Skeletal muscle tissue (tissue), 4 donors: ENCODE data around the gene FSD2. TPM values are rescaled to one million over a fixed set of nuclear protein-coding genes. Genes with fewer than 3 reads are reported as not detected.

ENCODE experiments used
- H3K27ac ChIP-seq: one replicate; pipeline ENCODE4 v1.7.0; 2013; ENCODE audit warnings: mild to moderate bottlenecking, low read depth, low read length, inconsistent platforms
- H3K27me3 ChIP-seq, 3 donors: one replicate each; pipeline ENCODE4 v1.7.0; 2013; ENCODE audit warnings: low read length in 3 of 3; ENCODE audit not compliant: control insufficient read depth in 3 of 3, insufficient read depth in 3 of 3
- H3K36me3 ChIP-seq, 3 donors: one replicate each; pipeline ENCODE4 v1.7.0; 2013; ENCODE audit warnings: low read length in 3 of 3; ENCODE audit not compliant: control insufficient read depth in 3 of 3, insufficient read depth in 3 of 3
- H3K4me1 ChIP-seq, 3 donors: one replicate each; pipeline ENCODE4 v1.7.0; 2013; ENCODE audit warnings: low read length in 3 of 3, mild to moderate bottlenecking in 3 of 3; ENCODE audit not compliant: control insufficient read depth in 3 of 3, insufficient read depth in 3 of 3
- H3K4me3 ChIP-seq, 3 donors: one replicate each; pipeline ENCODE4 v1.7.0; 2013; ENCODE audit warnings: low read length in 3 of 3
- H3K9ac ChIP-seq, 3 donors: one replicate each; pipeline ENCODE4 v1.7.0; 2013; ENCODE audit warnings: low read length in 3 of 3, mild to moderate bottlenecking in 3 of 3, moderate library complexity in 2 of 3, low read depth in 1 of 3
- H3K9me3 ChIP-seq, 3 donors: one replicate each; pipeline ENCODE4 v1.7.0; 2013; ENCODE audit warnings: low read length in 3 of 3; ENCODE audit not compliant: control insufficient read depth in 3 of 3
- total RNA-seq: library from RNA; depleted of rRNA; stranded (reverse); fragments of >200 nt; gene quantifications from one replicate; pipeline ENCODE4 v1.2.3, GENCODE V29; 2014
- donor health status: Osteomylitis.

The FSD2 gene
- total RNA-seq, 1 donor from 2014 or later = 26.6 TPM

DNA sequence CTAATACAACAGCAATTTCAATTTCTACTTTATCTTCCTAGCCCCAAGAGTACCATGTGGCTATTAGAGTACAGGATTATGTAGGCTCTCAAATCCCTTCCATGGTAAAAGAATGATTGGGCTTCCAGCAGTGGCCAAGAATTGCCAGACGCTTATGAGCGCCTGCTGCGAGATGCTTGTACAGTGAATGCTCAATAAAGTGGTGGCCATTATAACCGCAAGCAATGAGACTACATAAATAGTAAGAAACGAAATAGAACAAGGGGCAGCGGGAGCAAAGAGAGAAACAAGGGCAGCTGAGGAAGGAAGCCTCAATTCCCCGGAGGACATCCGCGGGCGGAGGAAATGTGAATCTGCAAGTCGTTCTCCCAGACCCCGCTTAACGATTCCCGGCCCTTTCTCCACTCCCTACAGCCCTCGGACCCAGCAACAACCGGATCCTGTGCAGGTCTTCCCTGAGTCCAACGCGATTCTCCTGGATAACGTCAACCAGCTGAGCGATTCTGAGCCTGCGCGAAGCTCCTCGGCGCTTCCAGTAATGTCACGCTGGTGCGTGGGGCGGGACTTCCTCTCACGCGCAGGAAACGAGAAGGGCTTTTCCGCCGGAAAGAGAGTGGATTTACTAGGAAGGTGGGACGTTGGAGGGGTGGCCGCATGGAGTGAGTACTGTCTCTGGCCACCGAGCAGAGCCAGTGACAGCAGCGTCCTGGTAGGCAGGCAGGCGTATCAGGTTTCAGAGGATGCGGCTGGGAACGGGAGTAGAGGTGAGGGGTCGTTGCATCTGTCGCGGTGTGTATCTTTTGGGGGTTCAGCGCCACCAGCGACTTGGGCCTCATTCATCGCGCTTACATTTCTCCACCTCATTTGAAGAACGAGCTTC lies 55.7 kb downstream of the FSD2 start:
- Histone ChIP-seq H3K36me3 (peaks cover 3 to 11% (median 10%) of the 10 kb centered on the region in 3 donors), H3K4me1 (peaks cover 15 to 32% (median 28%) of the 10 kb centered on the region in 3 donors), H3K9me3 (no peaks in the 10 kb centered on the region), H3K9ac (peak overlapping the region; percentile 82 to 99 (median 97)), H3K4me3 (peak overlapping the region; percentile 93 to 98 (median 96)), H3K27me3 (no peaks in the 10 kb centered on the region), H3K27ac (peak overlapping the region; percentile 95)

GRCh38 chr15:82748315-82748714 lies 57.6 kb downstream of the FSD2 start:
- no peak overlapping the region for H3K27ac ChIP-seq
- no peaks in the 10 kb centered on the region for H3K27me3 ChIP-seq
- H3K4me1 ChIP-seq = peaks cover 15 to 32% (median 28%) of the 10 kb centered on the region in 3 donors
- H3K9me3 ChIP-seq = no peaks in the 10 kb centered on the region
- H3K36me3 ChIP-seq = peaks cover 0 to 3% (median 3%) of the 10 kb centered on the region in 3 donors
- no peak overlapping the region for H3K9ac ChIP-seq
- no peak overlapping the region for H3K4me3 ChIP-seq

DNA sequence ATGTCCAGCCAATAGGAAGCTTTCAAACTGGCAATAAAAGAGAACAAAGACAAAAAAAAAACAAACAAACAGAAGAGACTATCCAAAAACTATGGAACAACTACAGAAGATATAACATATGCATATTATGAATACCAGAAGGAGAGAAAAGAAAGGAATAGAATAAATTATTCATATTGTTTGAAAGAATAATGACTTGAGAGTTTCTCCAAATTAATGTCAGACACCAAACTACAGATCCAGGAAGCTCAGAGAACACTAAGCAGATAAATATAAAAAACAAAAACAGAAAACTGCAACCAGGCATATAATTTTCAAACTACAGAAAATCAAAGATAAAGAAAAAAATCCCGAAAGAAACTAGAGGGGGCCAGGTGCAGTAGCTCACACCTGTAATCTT lies 62.1 kb downstream of the FSD2 start:
- no peaks in the 10 kb centered on the region for H3K27me3 ChIP-seq
- no peaks in the 10 kb centered on the region for H3K9me3 ChIP-seq
- no peaks in the 10 kb centered on the region for H3K4me1 ChIP-seq
- no peaks in the 10 kb centered on the region for H3K36me3 ChIP-seq
- no peak overlapping the region for H3K9ac ChIP-seq
- no peak overlapping the region for H3K27ac ChIP-seq
- no peak overlapping the region for H3K4me3 ChIP-seq

- H3K27me3 ChIP-seq = no peaks in the 10 kb centered on the region
- no peaks in the 10 kb centered on the region for H3K4me1 ChIP-seq
- no peaks in the 10 kb centered on the region for H3K9me3 ChIP-seq
- no peak overlapping the region for H3K4me3 ChIP-seq
- H3K9ac ChIP-seq = no peak overlapping the region
- no peaks in the 10 kb centered on the region for H3K36me3 ChIP-seq
- H3K27ac ChIP-seq = no peak overlapping the region
Observed at GRCh38 chr15:82742134-82742533, 63.7 kb downstream of the FSD2 start.

DNA sequence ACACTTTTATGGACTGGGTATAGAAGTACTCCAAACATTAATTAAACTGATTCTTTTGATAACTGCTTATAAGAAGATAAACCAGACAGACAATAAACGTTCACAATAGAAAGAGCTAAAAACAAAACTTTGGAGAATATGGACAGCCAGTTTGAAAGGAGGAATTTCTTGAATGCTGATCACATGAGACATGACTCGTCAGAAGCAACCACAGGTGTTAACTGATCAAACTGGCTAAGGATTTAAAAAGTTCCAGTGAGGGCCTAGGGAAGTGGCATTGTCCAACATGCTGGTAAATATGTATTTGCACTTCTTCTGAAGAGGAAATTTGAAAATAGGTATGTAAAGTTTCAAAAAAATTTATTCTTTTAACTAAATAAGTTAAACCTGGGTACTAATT lies 66.8 kb downstream of the FSD2 start:
- Histone ChIP-seq H3K27me3 (no peaks in the 10 kb centered on the region), H3K36me3 (peaks cover 0 to 3% (median 3%) of the 10 kb centered on the region in 3 donors), H3K9me3 (no peaks in the 10 kb centered on the region), H3K4me1 (no peaks in the 10 kb centered on the region), H3K4me3 (no peak overlapping the region), H3K27ac (no peak overlapping the region), H3K9ac (no peak overlapping the region)

DNA sequence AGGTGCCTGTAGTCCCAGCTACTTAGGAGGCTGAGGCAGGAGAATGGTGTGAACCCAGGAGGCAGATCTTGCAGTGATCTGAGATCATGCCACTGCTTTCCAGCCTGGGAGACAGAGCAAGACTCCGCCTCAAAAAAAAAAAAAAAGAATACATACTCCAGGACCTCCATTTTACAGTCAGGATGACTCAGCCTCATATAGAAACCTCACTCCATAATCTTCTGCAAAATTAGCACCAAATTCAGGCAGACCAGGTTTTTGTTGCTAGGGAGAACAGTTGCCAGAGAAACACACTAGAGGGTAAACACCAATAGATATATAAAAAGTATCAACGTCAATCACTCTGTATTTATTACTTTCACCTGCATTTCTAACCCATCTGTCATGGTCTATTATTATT lies 67.9 kb downstream of the FSD2 start:
- Histone ChIP-seq H3K9ac (no peak overlapping the region), H3K9me3 (no peaks in the 10 kb centered on the region), H3K4me3 (no peak overlapping the region), H3K4me1 (no peaks in the 10 kb centered on the region), H3K27me3 (no peaks in the 10 kb centered on the region), H3K27ac (no peak overlapping the region), H3K36me3 (peaks cover 0 to 6% (median 3%) of the 10 kb centered on the region in 3 donors)

- Histone ChIP-seq H3K4me1 (no peaks in the 10 kb centered on the region), H3K9me3 (no peaks in the 10 kb centered on the region), H3K36me3 (peaks cover 0 to 4% (median 0%) of the 10 kb centered on the region in 3 donors), H3K27ac (no peak overlapping the region), H3K9ac (no peak overlapping the region), H3K4me3 (no peak overlapping the region), H3K27me3 (no peaks in the 10 kb centered on the region)
Observed at GRCh38 chr15:82731527-82731926, 74.3 kb downstream of the FSD2 start.

DNA sequence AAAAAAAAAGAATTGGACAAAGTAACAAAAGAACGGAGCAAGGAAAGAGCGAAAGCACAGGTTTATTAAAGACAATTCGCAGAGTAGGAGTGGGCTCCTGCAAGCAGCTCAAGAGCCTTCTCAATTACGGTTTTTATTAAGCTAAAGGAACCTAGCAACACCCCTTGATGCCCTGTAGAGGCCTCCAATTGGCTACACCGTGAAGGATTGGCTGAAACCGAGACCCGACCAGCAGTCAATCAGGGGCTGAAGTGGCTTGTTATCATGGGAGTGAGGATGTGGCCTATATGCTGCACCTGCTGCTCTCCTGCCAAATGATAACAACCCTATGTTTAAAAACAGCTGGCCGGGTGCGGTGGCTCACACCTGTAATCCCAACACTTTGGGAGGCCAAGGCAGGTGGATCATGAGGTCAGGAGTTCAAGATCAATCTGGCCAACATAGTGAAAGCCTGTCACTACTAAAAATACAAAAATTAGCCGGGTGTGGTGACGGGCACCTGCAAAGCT lies 75.8 kb downstream of the FSD2 start:
- H3K36me3 ChIP-seq = peaks cover 0 to 4% (median 0%) of the 10 kb centered on the region in 3 donors
- no peak overlapping the region for H3K4me3 ChIP-seq
- no peaks in the 10 kb centered on the region for H3K4me1 ChIP-seq
- H3K27me3 ChIP-seq = no peaks in the 10 kb centered on the region
- no peaks in the 10 kb centered on the region for H3K9me3 ChIP-seq
- no peak overlapping the region for H3K9ac ChIP-seq
- H3K27ac ChIP-seq = no peak overlapping the region

GRCh38 chr15:82726816-82727215 lies 79.1 kb downstream of the FSD2 start:
- Histone ChIP-seq H3K27ac (no peak overlapping the region), H3K9me3 (no peaks in the 10 kb centered on the region), H3K4me1 (no peaks in the 10 kb centered on the region), H3K27me3 (no peaks in the 10 kb centered on the region), H3K9ac (no peak overlapping the region), H3K4me3 (no peak overlapping the region), H3K36me3 (no peaks in the 10 kb centered on the region)

GRCh38 chr15:82715003-82715402 lies 90.9 kb downstream of the FSD2 start:
- Histone ChIP-seq H3K27me3 (peaks cover 4 to 25% (median 24%) of the 10 kb centered on the region in 3 donors), H3K36me3 (no peaks in the 10 kb centered on the region), H3K9me3 (no peaks in the 10 kb centered on the region), H3K27ac (no peak overlapping the region), H3K9ac (no peak overlapping the region), H3K4me1 (peaks cover 3 to 4% (median 3%) of the 10 kb centered on the region in 3 donors), H3K4me3 (no peak overlapping the region)
